ENCODE data around the gene STEEP1. TPM values are rescaled to one million over a fixed set of nuclear protein-coding genes. Genes with fewer than 3 reads are reported as not detected.

The STEEP1 gene
- total and polyA plus RNA-seq, 2 of the 13 experiments (the other 11 are each of a cell fraction or from before 2014, with no cell fraction given): 7.7 to 23.1 TPM

GRCh38 chrX:119500061-119500800 lies 65.0 kb downstream of the STEEP1 start:
- POLR2A ChIA-PET: no interaction called here
- no peak overlapping the region for H3K9ac ChIP-seq (ENCODE audit: insufficient read depth, low read depth, low read length)
- no peaks in the 10 kb centered on the region for H3K9me3 ChIP-seq (ENCODE audit: low read length)
- CTCF ChIA-PET (ENCODE audit: low intra/inter-chr PET ratio, low total read pairs): no interaction called here
- in situ Hi-C loops (cut with HindIII; ENCODE audit: extremely low pct_ligation_motif_present, low pct_unique_long_range_greater_than_20kb): loop anchor here (25.0 kb wide), 1 partner anchor 237 kb away; no protein-coding TSS in a partner anchor
- no peak overlapping the region for H3K27ac ChIP-seq (ENCODE audit: extremely low read length, insufficient read depth, low read length)
- TF ChIP-seq ZNF574 (CRISPR knock-in tag; IDR thresholded peaks at IDR 0.05) (no peak), NCOA1 (CRISPR knock-in tag; IDR thresholded peaks at IDR 0.05) (no peak), ZNF605 (CRISPR knock-in tag; IDR thresholded peaks at IDR 0.05) (no peak), ZNF841 (CRISPR knock-in tag; IDR thresholded peaks at IDR 0.05; ENCODE audit: borderline replicate concordance) (no peak), POGZ (CRISPR knock-in tag; IDR thresholded peaks at IDR 0.05) (no peak), MLLT10 (CRISPR knock-in tag; IDR thresholded peaks at IDR 0.05) (no peak), ZNF3 (CRISPR knock-in tag; IDR thresholded peaks at IDR 0.05) (no peak), ZNF263 (CRISPR knock-in tag; IDR thresholded peaks at IDR 0.05) (no peak), ZNF329 (CRISPR knock-in tag; IDR thresholded peaks at IDR 0.05; ENCODE audit: low read depth) (no peak), REST (IDR thresholded peaks at IDR 0.05; ENCODE audit: borderline replicate concordance in 1 of 2, low read depth in 1 of 2, low read length in 2 of 2) (no peak), ZNF274 (CRISPR knock-in tag; IDR thresholded peaks at IDR 0.05) (no peak), BCLAF1 (IDR thresholded peaks at IDR 0.05) (no peak), SMYD3 (CRISPR knock-in tag; IDR thresholded peaks at IDR 0.05) (no peak)
- intact Hi-C loops (cut with micrococcal nuclease; ENCODE audit: unreplicated experiment): no loop called here
- H3K4me3 ChIP-seq (replicated peaks in 1 of 3; ENCODE audit: insufficient read depth in 1 of 3, low read depth in 2 of 3, low read length in 3 of 3): no peak overlapping the region
- WGBS (ENCODE audit: low lambda C conversion rate): 96% methylated on average over 13 of the region's 13 CpGs
- peaks cover 68% of the 10 kb centered on the region for H3K4me1 ChIP-seq (ENCODE audit: insufficient read depth, low read length)
- no peaks in the 10 kb centered on the region for H4K20me1 ChIP-seq (ENCODE audit: insufficient read depth, low read length)
- FAIRE-seq: no peak
- ATAC-seq: no peak
- H3K36me3 ChIP-seq (replicated peaks in 1 of 2; ENCODE audit: control insufficient read depth in 1 of 2, insufficient read depth in 2 of 2, low read length in 2 of 2): no peaks in the 10 kb centered on the region
- no peak overlapping the region for H2AFZ ChIP-seq (ENCODE audit: low read length)
- DNase-seq (ENCODE audit: low spot score): no peak
- H3K4me2 ChIP-seq (ENCODE audit: low read depth, low read length): no peak overlapping the region
- H3K79me2 ChIP-seq (ENCODE audit: insufficient read depth, low read length): no peaks in the 10 kb centered on the region
- H3K27me3 ChIP-seq (ENCODE audit: control insufficient read depth in 1 of 2, insufficient read depth in 2 of 2, low read length in 2 of 2): no peaks in the 10 kb centered on the region
- no TSS peak for BruUV-seq (replicated peaks)

Measured in HepG2 (cell line).